GM15510 (cell line): ENCODE data around the gene LCE3B.

ENCODE experiments used
- POLR2A ChIP-seq: IDR thresholded peaks from 3 replicates; pipeline ENCODE4 v1.6.1; 2011; ENCODE audit warnings: borderline replicate concordance; ENCODE audit not compliant: insufficient read length; ENCODE audit errors: extremely low read depth

LCE3B gene

GRCh38 chr1:152640351-152640750 lies 26.7 kb downstream of the LCE3B start:
- TF ChIP-seq POLR2A: no peak

- no peak for TF ChIP-seq POLR2A
These were observed 30.3 kb downstream of the LCE3B start for GRCh38 chr1:152643945-152644344.

- TF ChIP-seq POLR2A: no peak
These were observed 31.5 kb downstream of the LCE3B start for GRCh38 chr1:152645146-152645545.

- no peak for TF ChIP-seq POLR2A
These were observed 33.0 kb downstream of the LCE3B start for GRCh38 chr1:152646656-152647055.

- no peak for TF ChIP-seq POLR2A
These were observed 40.5 kb downstream of the LCE3B start for GRCh38 chr1:152654110-152654509.

- no peak for TF ChIP-seq POLR2A
These were observed 42.8 kb downstream of the LCE3B start for GRCh38 chr1:152656459-152656858.

- TF ChIP-seq POLR2A: no peak
These were observed 44.1 kb downstream of the LCE3B start for GRCh38 chr1:152657677-152658076.

GRCh38 chr1:152658649-152659048 lies 45.0 kb downstream of the LCE3B start:
- TF ChIP-seq POLR2A: no peak

- no peak for TF ChIP-seq POLR2A
These were observed 49.5 kb downstream of the LCE3B start, which contains the start of gene LCE2D for GRCh38 chr1:152663098-152663497. Gene LCE2D (plus strand): TSS chr1:152663380. CDS start chr1:152664106, 726 bp downstream.
